ENCODE data around the gene PSMB5.

The PSMB5 gene

DNA sequence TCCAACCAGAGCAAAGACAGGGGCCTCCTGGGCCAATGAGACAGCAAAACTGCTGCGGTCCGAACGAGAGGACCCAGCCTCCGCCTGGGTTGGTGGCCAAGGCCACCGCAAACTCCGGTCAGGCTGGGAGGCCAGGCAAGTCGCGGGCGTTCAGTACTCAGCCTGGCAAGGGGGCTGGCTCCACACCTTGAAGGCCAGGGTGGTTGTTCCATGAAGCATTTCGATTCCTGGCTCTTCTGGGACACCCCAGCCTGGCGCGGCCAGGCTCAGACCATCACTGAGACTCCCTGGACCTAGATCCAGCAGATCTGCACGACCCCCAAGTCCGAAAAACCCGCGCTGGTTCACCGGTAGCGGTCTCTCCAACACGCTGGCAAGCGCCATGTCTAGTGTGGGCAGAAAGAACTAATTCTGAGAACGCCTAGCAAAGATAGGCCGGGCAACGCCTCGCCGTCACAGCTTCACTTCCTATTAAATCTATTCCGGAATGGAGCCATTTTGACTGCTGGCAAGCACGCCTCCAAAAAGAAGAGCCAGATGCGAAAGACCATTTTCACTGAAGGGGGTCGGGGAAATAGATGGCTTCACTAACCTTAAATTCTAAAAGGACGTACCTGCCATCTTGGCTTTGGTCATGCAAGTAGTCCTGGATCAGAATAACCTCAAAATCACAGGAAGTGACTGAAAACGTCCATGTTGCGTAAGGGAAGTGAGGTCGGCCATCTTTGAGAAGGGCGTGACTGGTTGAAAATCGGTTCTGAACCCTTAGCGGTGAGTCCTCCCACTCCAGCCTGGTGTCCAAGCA, at the start of gene PSMB5:
TSS of gene PSMB5 (minus strand) at position 403 of the 805 bp plus-strand sequence. CDS start at position 384, 19 bp downstream.
- Histone ChIP-seq H3K27ac (peak within 1 kb of the TSS; percentile 90 to 98), H3K36me3 (peaks cover 29 to 36% (median 33%) of the 10 kb centered on the region in 3 donors), H3K9me3 (no peaks in the 10 kb centered on the region), H3K27me3 (no peaks in the 10 kb centered on the region), H3K4me1 (peaks cover 0 to 19% (median 13%) of the 10 kb centered on the region in 4 donors), H3K4me3 (peak within 1 kb of the TSS; percentile 81 to 87)
- DNase-seq, result peak; percentile 91 to 94
- intact Hi-C loops (cut with DNase I; ENCODE audit: low total_unique reads), result no loop called here
- TF ChIP-seq, protein P1, sequence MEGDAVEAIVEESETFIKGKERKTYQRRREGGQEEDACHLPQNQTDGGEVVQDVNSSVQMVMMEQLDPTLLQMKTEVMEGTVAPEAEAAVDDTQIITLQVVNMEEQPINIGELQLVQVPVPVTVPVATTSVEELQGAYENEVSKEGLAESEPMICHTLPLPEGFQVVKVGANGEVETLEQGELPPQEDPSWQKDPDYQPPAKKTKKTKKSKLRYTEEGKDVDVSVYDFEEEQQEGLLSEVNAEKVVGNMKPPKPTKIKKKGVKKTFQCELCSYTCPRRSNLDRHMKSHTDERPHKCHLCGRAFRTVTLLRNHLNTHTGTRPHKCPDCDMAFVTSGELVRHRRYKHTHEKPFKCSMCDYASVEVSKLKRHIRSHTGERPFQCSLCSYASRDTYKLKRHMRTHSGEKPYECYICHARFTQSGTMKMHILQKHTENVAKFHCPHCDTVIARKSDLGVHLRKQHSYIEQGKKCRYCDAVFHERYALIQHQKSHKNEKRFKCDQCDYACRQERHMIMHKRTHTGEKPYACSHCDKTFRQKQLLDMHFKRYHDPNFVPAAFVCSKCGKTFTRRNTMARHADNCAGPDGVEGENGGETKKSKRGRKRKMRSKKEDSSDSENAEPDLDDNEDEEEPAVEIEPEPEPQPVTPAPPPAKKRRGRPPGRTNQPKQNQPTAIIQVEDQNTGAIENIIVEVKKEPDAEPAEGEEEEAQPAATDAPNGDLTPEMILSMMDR (IDR thresholded peaks at IDR 0.05), result no peak

DNA sequence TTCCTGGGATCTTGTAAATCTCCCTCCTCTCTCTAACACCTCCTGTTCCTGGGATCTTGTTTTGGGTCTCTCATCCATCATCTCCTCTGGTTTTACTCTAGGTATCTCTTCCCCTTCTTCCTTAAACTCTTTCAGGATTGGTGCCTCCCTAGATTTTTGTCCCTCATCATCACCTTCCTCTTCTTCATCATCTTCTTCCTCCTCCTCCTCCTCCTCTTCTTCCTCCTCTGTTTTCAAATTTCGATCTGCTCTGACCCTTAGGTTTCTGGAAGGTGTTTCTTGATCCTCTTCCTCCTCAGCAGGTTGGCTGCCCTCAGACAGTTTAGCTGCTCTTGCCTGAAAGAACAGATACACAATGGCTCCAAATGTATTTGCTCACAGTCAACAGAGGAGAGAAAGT, 45.8 kb upstream of the PSMB5 start:
- peaks cover 0 to 31% (median 12%) of the 10 kb centered on the region in 4 donors for H3K4me1 ChIP-seq
- H3K27me3 ChIP-seq, result no peaks in the 10 kb centered on the region
- intact Hi-C loops (cut with DNase I; ENCODE audit: low total_unique reads), result no loop called here
- peaks cover 95 to 98% (median 95%) of the 10 kb centered on the region in 3 donors for H3K36me3 ChIP-seq
- no peaks in the 10 kb centered on the region for H3K9me3 ChIP-seq
- H3K4me3 ChIP-seq, result no peak overlapping the region
- H3K27ac ChIP-seq, result no peak overlapping the region
- no peak for DNase-seq
- TF ChIP-seq, protein P1 (IDR thresholded peaks at IDR 0.05), result no peak

DNA sequence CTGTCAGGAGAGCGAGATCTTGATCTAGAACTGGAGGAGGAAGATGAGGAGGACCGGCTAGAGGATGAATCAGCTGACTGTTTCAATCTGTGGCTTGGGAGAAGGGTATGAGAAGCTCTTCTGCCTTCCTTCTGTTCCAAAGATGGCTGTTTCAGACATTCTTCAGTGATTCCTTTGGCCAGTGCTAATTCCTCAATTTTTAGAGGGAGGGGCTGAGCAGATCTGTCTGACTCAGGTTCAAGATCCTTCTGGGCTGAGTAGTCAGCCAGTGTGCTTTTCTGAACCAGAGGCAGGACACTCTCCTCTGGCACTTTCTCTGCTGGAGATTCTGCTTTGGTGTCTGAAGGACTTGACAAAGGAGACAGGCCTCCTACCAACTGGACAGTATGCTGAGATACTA, 45.0 kb upstream of the PSMB5 start:
- no peaks in the 10 kb centered on the region for H3K9me3 ChIP-seq
- H3K27ac ChIP-seq, result peak overlapping the region; percentile 65 to 69
- H3K4me1 ChIP-seq, result peaks cover 0 to 31% (median 12%) of the 10 kb centered on the region in 4 donors
- TF ChIP-seq, protein P1 (IDR thresholded peaks at IDR 0.05), result no peak
- intact Hi-C loops (cut with DNase I; ENCODE audit: low total_unique reads), result no loop called here
- no peak for DNase-seq
- no peaks in the 10 kb centered on the region for H3K27me3 ChIP-seq
- no peak overlapping the region for H3K4me3 ChIP-seq
- H3K36me3 ChIP-seq, result peaks cover 91 to 96% (median 92%) of the 10 kb centered on the region in 3 donors

DNA sequence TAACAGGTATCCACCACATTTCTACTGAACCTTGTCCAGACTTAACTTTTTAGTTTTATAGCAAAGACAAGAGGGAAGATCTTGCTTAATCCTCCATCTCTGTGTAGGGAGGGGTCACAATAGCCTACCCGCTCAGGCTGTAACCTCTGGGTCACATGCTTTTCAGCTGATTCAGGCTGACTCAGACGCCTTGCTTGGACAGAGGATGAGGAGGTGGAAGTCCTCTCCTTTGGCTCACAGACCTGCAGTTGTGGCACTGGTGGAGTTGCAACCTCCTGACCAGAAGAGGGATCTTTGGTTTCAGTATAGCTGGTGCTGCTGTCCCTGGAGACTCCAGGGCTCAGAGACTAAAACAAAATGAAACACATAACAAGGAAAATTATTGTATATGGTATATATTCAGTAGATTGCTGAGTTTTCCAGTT, 44.0 kb upstream of the PSMB5 start:
- Histone ChIP-seq H3K27me3 (no peaks in the 10 kb centered on the region), H3K36me3 (peaks cover 89 to 96% (median 90%) of the 10 kb centered on the region in 3 donors), H3K27ac (peak overlapping the region; percentile 65 to 69), H3K9me3 (no peaks in the 10 kb centered on the region), H3K4me1 (peaks cover 0 to 31% (median 12%) of the 10 kb centered on the region in 4 donors), H3K4me3 (no peak overlapping the region)
- intact Hi-C loops (cut with DNase I; ENCODE audit: low total_unique reads), result no loop called here
- DNase-seq, result peak; percentile 90 to 94
- TF ChIP-seq, protein P1 (IDR thresholded peaks at IDR 0.05), result no peak

DNA sequence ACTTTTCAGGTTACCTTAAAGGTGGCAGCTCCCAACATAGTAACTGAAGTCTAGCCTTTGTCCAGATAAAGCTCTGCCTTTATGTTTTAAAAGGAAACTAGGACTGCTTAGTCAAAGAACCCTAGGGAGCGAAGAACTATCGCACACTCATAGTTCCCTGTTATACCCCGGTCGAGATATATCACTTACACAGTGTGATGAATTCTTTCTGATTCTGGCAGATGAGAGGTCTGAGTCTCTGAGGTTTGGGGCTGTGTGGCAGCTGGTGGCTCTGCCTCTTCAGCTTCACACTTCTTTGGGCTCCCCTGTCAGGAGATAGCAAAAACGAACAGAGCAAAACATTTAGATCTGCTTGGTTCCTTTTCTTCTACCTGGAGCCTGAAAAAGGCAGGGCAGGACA, 43.3 kb upstream of the PSMB5 start:
- intact Hi-C loops (cut with DNase I; ENCODE audit: low total_unique reads), result no loop called here
- H3K4me1 ChIP-seq, result peaks cover 0 to 31% (median 12%) of the 10 kb centered on the region in 4 donors
- H3K36me3 ChIP-seq, result peaks cover 88 to 96% (median 89%) of the 10 kb centered on the region in 3 donors
- H3K4me3 ChIP-seq, result no peak overlapping the region
- TF ChIP-seq, protein P1 (IDR thresholded peaks at IDR 0.05), result no peak
- H3K27me3 ChIP-seq, result no peaks in the 10 kb centered on the region
- no peak for DNase-seq
- no peaks in the 10 kb centered on the region for H3K9me3 ChIP-seq
- peak overlapping the region; percentile 65 to 69 for H3K27ac ChIP-seq
